HG03039 (cell line): ENCODE results near the gene UROC1.

Source experiments
- ATAC-seq: cut with Tn5 transposase; IDR thresholded peaks from one replicate; pipeline ENCODE4 v1.9.1; 2021; ENCODE audit warnings: mild to moderate bottlenecking, moderate library complexity; ENCODE audit not compliant: unreplicated experiment

The UROC1 gene

GRCh38 chr3:126464997-126465396, 52.6 kb downstream of the UROC1 start:
- no peak for ATAC-seq

GRCh38 chr3:126464494-126464893, 53.1 kb downstream of the UROC1 start:
- no peak for ATAC-seq

GRCh38 chr3:126464093-126464492, 53.5 kb downstream of the UROC1 start:
- ATAC-seq = no peak

- ATAC-seq = no peak
These were observed 54.1 kb downstream of the UROC1 start for GRCh38 chr3:126463521-126463920.

- ATAC-seq = no peak
These were observed 56.0 kb downstream of the UROC1 start for GRCh38 chr3:126461450-126462070.

GRCh38 chr3:126460381-126460780, 57.2 kb downstream of the UROC1 start:
- no peak for ATAC-seq

- no peak for ATAC-seq
These were observed 57.8 kb downstream of the UROC1 start for GRCh38 chr3:126459763-126460127.

- ATAC-seq = no peak
These were observed 58.3 kb downstream of the UROC1 start for GRCh38 chr3:126459111-126459762.

- no peak for ATAC-seq
These were observed 60.7 kb downstream of the UROC1 start for GRCh38 chr3:126456766-126457388.

- no peak for ATAC-seq
These were observed 61.4 kb downstream of the UROC1 start for GRCh38 chr3:126456211-126456610.

GRCh38 chr3:126454437-126455198, 63.0 kb downstream of the UROC1 start:
- ATAC-seq = no peak

GRCh38 chr3:126454025-126454424, 63.5 kb downstream of the UROC1 start:
- ATAC-seq = no peak

- no peak for ATAC-seq
These were observed 65.4 kb downstream of the UROC1 start for GRCh38 chr3:126452213-126452612.

- ATAC-seq = no peak
These were observed 66.1 kb downstream of the UROC1 start for GRCh38 chr3:126451511-126451910.

- ATAC-seq = no peak
These were observed 66.8 kb downstream of the UROC1 start for GRCh38 chr3:126450744-126451143.

- no peak for ATAC-seq
These were observed 67.4 kb downstream of the UROC1 start for GRCh38 chr3:126450219-126450618.

- no peak for ATAC-seq
These were observed 67.9 kb downstream of the UROC1 start for GRCh38 chr3:126449621-126450051.

GRCh38 chr3:126448893-126449180, 68.7 kb downstream of the UROC1 start:
- no peak for ATAC-seq

- no peak for ATAC-seq
These were observed 69.3 kb downstream of the UROC1 start for GRCh38 chr3:126448136-126448892.

- no peak for ATAC-seq
These were observed 70.0 kb downstream of the UROC1 start for GRCh38 chr3:126447456-126448106.

- no peak for ATAC-seq
These were observed 70.8 kb downstream of the UROC1 start for GRCh38 chr3:126446791-126447190.
